GM13976 (cell line): ENCODE data around the gene RAB8A.

Experiments used
- DNase-seq: peaks from one replicate; pipeline ENCODE4 v3.0.0; 2012; ENCODE audit warnings: low spot score
- CTCF ChIP-seq: IDR thresholded peaks from 2 replicates; pipeline ENCODE4 v1.5.1; 2012; ENCODE audit warnings: borderline replicate concordance, mild to moderate bottlenecking; ENCODE audit not compliant: insufficient read depth; ENCODE audit errors: extremely low read depth, missing control alignments, control extremely low read depth
- in situ Hi-C: fragments of 300-500 bp; cut with MboI; formaldehyde crosslinking; loops from one replicate; pipeline ENCODE4 v1.12.0; 2022; ENCODE audit warnings: low sequenced_read_pairs, mixed read lengths, inconsistent platforms; ENCODE audit not compliant: unreplicated experiment

The RAB8A gene

GRCh38 chr19:16111909-16112752, 442 bp downstream of the RAB8A start:
- DNase-seq: no peak
- in situ Hi-C loops: no loop called here
- no peak for TF ChIP-seq CTCF

GRCh38 chr19:16112778-16113177, 1.1 kb downstream of the RAB8A start:
- no peak for TF ChIP-seq CTCF
- in situ Hi-C loops: no loop called here
- DNase-seq: no peak

- no peak for DNase-seq
- no peak for TF ChIP-seq CTCF
- in situ Hi-C loops: no loop called here
These were observed 2.0 kb downstream of the RAB8A start for GRCh38 chr19:16113727-16114126.

- no peak for TF ChIP-seq CTCF
- no peak for DNase-seq
- in situ Hi-C loops: no loop called here
These were observed 3.8 kb downstream of the RAB8A start for GRCh38 chr19:16115301-16116039.

GRCh38 chr19:16116067-16116466, 4.4 kb downstream of the RAB8A start:
- in situ Hi-C loops: no loop called here
- TF ChIP-seq CTCF: no peak
- DNase-seq: no peak

- in situ Hi-C loops: no loop called here
- peak; percentile 70 for TF ChIP-seq CTCF
- peak; percentile 78 for DNase-seq
These were observed 5.9 kb downstream of the RAB8A start for GRCh38 chr19:16117594-16118033.
